Chondrocyte (in vitro differentiated cells): ENCODE data around the gene OOSP4B. TPM values are rescaled to one million over a fixed set of nuclear protein-coding genes. Genes with fewer than 3 reads are reported as not detected.
"Not testable (repeated sequence)": the region's sequence is repeated elsewhere in the genome, so short reads cannot be mapped to it uniquely, and the experiment has no call there.

Experiments used
- DNase-seq: peaks from one replicate; pipeline ENCODE4 v3.0.0; 2021; ENCODE audit warnings: mixed read lengths, low spot score
- H3K27ac Mint-ChIP-seq: one replicate; pipeline ENCODE4 v1.8.0; 2021; ENCODE audit warnings: mild to moderate bottlenecking, moderate library complexity, mixed read lengths; ENCODE audit not compliant: unreplicated experiment
- H3K27me3 Mint-ChIP-seq: 2 replicates; pipeline ENCODE4 v1.8.0; 2021; ENCODE audit warnings: low read depth, mixed read lengths
- H3K36me3 Mint-ChIP-seq: 2 replicates; pipeline ENCODE4 v1.8.0; 2021; ENCODE audit warnings: low read depth, mixed read lengths
- H3K4me1 Mint-ChIP-seq: 2 replicates; pipeline ENCODE4 v1.8.0; 2021; ENCODE audit warnings: low read depth, mild to moderate bottlenecking, mixed read lengths
- H3K4me3 Mint-ChIP-seq: one replicate; pipeline ENCODE4 v1.8.0; 2021; ENCODE audit warnings: mild to moderate bottlenecking, moderate library complexity, mixed read lengths; ENCODE audit not compliant: unreplicated experiment
- H3K9me3 Mint-ChIP-seq: 2 replicates; pipeline ENCODE4 v1.8.0; 2021; ENCODE audit warnings: low read depth, mixed read lengths
- CTCF ChIP-seq: fragments of 200-600 bp; sonication (generic); IDR thresholded peaks from 2 replicates; pipeline ENCODE4 v1.5.0; 2021; ENCODE audit warnings: antibody characterized with exemption, mild to moderate bottlenecking, moderate library complexity
- long read RNA-seq: library from polyadenylated mRNA; stranded (forward); transcript quantifications from one replicate; pipeline ENCODE4 v2.0.0, GENCODE V29; 2021
- total RNA-seq: library from RNA; stranded (reverse); gene quantifications from 3 replicates; pipeline ENCODE4 v1.2.1, GENCODE V29; 2021

OOSP4B gene
- total RNA-seq = not detected in 3 replicates
- long read RNA-seq = 0 reads

GRCh38 chr11:60016881-60017280 is at the start of gene OOSP4B:
Gene OOSP4B, plus strand, starts transcription at chr11:60017181.
- DNase-seq = no peak
- Mint-ChIP-seq H3K9me3 (peaks cover 2% of the 10 kb centered on the region), H3K4me3 (no peak within 1 kb of the TSS), H3K4me1 (no peaks in the 10 kb centered on the region), H3K36me3 (no peaks in the 10 kb centered on the region), H3K27ac (no peak within 1 kb of the TSS), H3K27me3 (no peaks in the 10 kb centered on the region)
- TF ChIP-seq CTCF = no peak

GRCh38 chr11:59967677-59968394 is 49.1 kb upstream of the OOSP4B start:
- Mint-ChIP-seq H3K9me3 (no peaks in the 10 kb centered on the region), H3K4me1 (no peaks in the 10 kb centered on the region), H3K27ac (no peak overlapping the region), H3K36me3 (no peaks in the 10 kb centered on the region), H3K4me3 (no peak overlapping the region), H3K27me3 (peaks cover 5% of the 10 kb centered on the region)
- TF ChIP-seq CTCF = no peak
- no peak for DNase-seq

- Mint-ChIP-seq H3K4me3 (no peak overlapping the region), H3K4me1 (no peaks in the 10 kb centered on the region), H3K27ac (no peak overlapping the region), H3K36me3 (no peaks in the 10 kb centered on the region), H3K9me3 (no peaks in the 10 kb centered on the region), H3K27me3 (peaks cover 9% of the 10 kb centered on the region)
- TF ChIP-seq CTCF = no peak
- DNase-seq = no peak
These were observed 48.6 kb upstream of the OOSP4B start for GRCh38 chr11:59968395-59968783.

GRCh38 chr11:59973097-59973496 is 43.9 kb upstream of the OOSP4B start:
- no peak overlapping the region for H3K4me3 Mint-ChIP-seq
- no peaks in the 10 kb centered on the region for H3K9me3 Mint-ChIP-seq
- DNase-seq = no peak
- no peaks in the 10 kb centered on the region for H3K36me3 Mint-ChIP-seq
- H3K27me3 Mint-ChIP-seq = peaks cover 6% of the 10 kb centered on the region
- no peak for TF ChIP-seq CTCF
- H3K27ac Mint-ChIP-seq = no peak overlapping the region
- H3K4me1 Mint-ChIP-seq = no peaks in the 10 kb centered on the region

GRCh38 chr11:59981106-59981770 is 35.7 kb upstream of the OOSP4B start:
- Mint-ChIP-seq H3K36me3 (no peaks in the 10 kb centered on the region), H3K4me3 (no peak overlapping the region), H3K27me3 (peaks cover 12% of the 10 kb centered on the region), H3K4me1 (no peaks in the 10 kb centered on the region), H3K9me3 (peaks cover under 1% of the 10 kb centered on the region), H3K27ac (no peak overlapping the region)
- DNase-seq = no peak
- no peak for TF ChIP-seq CTCF

GRCh38 chr11:59982037-59982436 is 34.9 kb upstream of the OOSP4B start:
- peaks cover 12% of the 10 kb centered on the region for H3K27me3 Mint-ChIP-seq
- not testable (repeated sequence) for H3K4me1 Mint-ChIP-seq, H3K36me3 Mint-ChIP-seq, H3K4me3 Mint-ChIP-seq, DNase-seq, H3K27ac Mint-ChIP-seq, H3K9me3 Mint-ChIP-seq
